Right lobe of liver (tissue), 4 donors: ENCODE measurements around the gene DYRK3.

Experiments
- POLR2A ChIP-seq: fragments of 450-650 bp; IDR thresholded peaks from one replicate; pipeline ENCODE4 v1.6.1; 2017; ENCODE audit warnings: antibody characterized with exemption, mild to moderate bottlenecking
- TF ChIP-seq, protein P1 (sequence below), 4 donors: fragments of 200-600 bp in 3 of 4; fragments of 450-650 bp in 1 of 4; IDR thresholded peaks; one replicate each; pipeline versions ENCODE4 v1.5.1 to v1.8.0; 2016 to 2022; ENCODE audit warnings: antibody characterized with exemption in 4 of 4, mild to moderate bottlenecking in 2 of 4
- donor health status: DM: no; HTN: no; CAD: no.
- donor health status: DM: no; HTN: no; CAD: no.
- donor health status: DM: no; HTN: yes; CAD: no.

DNA sequence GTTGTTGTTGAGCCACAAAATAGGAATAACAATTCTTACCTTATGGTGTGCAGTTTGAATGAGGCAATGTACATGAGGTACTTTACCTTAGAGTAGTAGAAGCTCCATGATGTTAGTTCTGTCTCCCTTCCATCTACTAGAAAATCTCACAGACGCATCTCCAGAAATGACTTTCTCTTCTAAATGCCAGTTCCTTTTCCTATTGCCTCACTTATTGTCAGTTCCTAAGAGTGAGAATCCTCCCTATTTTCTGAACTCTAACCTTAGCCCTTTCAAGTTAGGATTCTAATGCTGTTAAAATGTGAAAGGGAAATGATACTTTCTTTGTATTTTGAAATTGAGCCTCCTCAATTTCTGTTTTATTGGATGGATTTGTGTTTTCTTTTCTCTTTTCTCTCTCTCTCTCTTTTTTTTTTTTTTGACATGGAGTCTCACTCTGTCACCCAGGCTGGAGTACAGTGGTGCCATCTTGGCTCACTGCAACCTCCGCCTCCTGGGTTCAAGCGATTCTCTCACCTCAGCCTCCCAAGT lies 30.8 kb downstream of the DYRK3 start:
- TF ChIP-seq, protein P1, sequence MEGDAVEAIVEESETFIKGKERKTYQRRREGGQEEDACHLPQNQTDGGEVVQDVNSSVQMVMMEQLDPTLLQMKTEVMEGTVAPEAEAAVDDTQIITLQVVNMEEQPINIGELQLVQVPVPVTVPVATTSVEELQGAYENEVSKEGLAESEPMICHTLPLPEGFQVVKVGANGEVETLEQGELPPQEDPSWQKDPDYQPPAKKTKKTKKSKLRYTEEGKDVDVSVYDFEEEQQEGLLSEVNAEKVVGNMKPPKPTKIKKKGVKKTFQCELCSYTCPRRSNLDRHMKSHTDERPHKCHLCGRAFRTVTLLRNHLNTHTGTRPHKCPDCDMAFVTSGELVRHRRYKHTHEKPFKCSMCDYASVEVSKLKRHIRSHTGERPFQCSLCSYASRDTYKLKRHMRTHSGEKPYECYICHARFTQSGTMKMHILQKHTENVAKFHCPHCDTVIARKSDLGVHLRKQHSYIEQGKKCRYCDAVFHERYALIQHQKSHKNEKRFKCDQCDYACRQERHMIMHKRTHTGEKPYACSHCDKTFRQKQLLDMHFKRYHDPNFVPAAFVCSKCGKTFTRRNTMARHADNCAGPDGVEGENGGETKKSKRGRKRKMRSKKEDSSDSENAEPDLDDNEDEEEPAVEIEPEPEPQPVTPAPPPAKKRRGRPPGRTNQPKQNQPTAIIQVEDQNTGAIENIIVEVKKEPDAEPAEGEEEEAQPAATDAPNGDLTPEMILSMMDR (IDR thresholded peaks at IDR 0.05) = no peak
- TF ChIP-seq POLR2A = no peak
